Heart left ventricle (tissue), 16 donors: Measurements from ENCODE around the gene USP13. TPM values are rescaled to one million over a fixed set of nuclear protein-coding genes. Genes with fewer than 3 reads are reported as not detected.

Source experiments
- ATAC-seq, 4 donors: fragments of 200-7000 bp; cut with Tn5 transposase; one replicate each; pipeline ENCODE4 v1.9.1; 2020 to 2022; ENCODE audit warnings: moderate library complexity in 4 of 4, mild to moderate bottlenecking in 3 of 4, moderate number of reproducible peaks in 1 of 4
- DNase-seq, 5 donors: peaks; one replicate each; pipeline ENCODE4 v3.0.0-alpha.2; 2020
- H3K27ac ChIP-seq, 12 donors: fragments of 200-600 bp; sonication (generic) in 4 of 12; one replicate each; pipeline versions ENCODE4 v1.5.0 to v1.8.0; 2016 to 2022; ENCODE audit warnings: mild to moderate bottlenecking in 2 of 12
- H3K27me3 ChIP-seq, 9 donors: fragments of 200-600 bp; sonication (generic) in 2 of 9; one replicate each; pipeline versions ENCODE4 v1.5.1 to v1.8.0; 2016 to 2022; ENCODE audit warnings: mild to moderate bottlenecking in 3 of 9
- H3K36me3 ChIP-seq, 9 donors: fragments of 200-600 bp; sonication (generic) in 2 of 9; one replicate each; pipeline versions ENCODE4 v1.5.0 to v1.8.0; 2018 to 2022; ENCODE audit warnings: mild to moderate bottlenecking in 2 of 9
- H3K4me1 ChIP-seq, 12 donors: fragments of 200-600 bp; sonication (generic) in 4 of 12; one replicate each; pipeline versions ENCODE4 v1.5.0 to v1.8.0; 2016 to 2022; ENCODE audit warnings: mild to moderate bottlenecking in 3 of 12
- H3K4me3 ChIP-seq, 12 donors: fragments of 200-600 bp; sonication (generic) in 4 of 12; one replicate each; pipeline versions ENCODE4 v1.5.0 to v1.8.0; 2017 to 2022; ENCODE audit warnings: mild to moderate bottlenecking in 9 of 12, moderate library complexity in 4 of 12
- H3K9me3 ChIP-seq, 12 donors: fragments of 200-600 bp; sonication (generic) in 4 of 12; one replicate each; pipeline versions ENCODE4 v1.5.0 to v1.8.0; 2016 to 2022; ENCODE audit warnings: mild to moderate bottlenecking in 1 of 12
- CTCF ChIP-seq, 12 donors: fragments of 200-600 bp; sonication (generic) in 4 of 12; IDR thresholded peaks; one replicate each; pipeline versions ENCODE4 v1.5.0 to v1.8.0; 2018 to 2022; ENCODE audit warnings: antibody characterized with exemption in 12 of 12, mild to moderate bottlenecking in 5 of 12
- POLR2A ChIP-seq, 2 donors: fragments of 450-650 bp; IDR thresholded peaks; one replicate each; pipeline ENCODE4 v1.6.1; 2017; ENCODE audit warnings: antibody characterized with exemption in 2 of 2, mild to moderate bottlenecking in 2 of 2, moderate library complexity in 2 of 2
- WGBS, 4 donors: extraction: QIAGEN DNeasy Blood & Tissue Kit in 2 of 4; methylation state at CpG; one replicate each; pipeline versions ENCODE4 v1.1.5 to v1.1.7; 2013 to 2018; 5-methylcytosine and 5-hydroxymethylcytosine counted together
- intact Hi-C, 10 donors: fragments of 100-400 bp; cut with DNase I; formaldehyde crosslinking; loops; one replicate each; pipeline versions ENCODE4 v1.11.1 to v1.14.2; 2022
- polyA plus RNA-seq, 2 donors: library from polyadenylated mRNA; stranded (reverse); fragments of 200-250 nt; gene quantifications; one replicate each; pipeline ENCODE4 v1.2.3, GENCODE V29; 2013
- total RNA-seq, 9 donors: library from RNA; depleted of rRNA in 2 of 9; stranded (reverse); fragments of >200 nt in 2 of 9; fragmentation: NEBNext Ultra II Directional in 3 of 9; extraction: Animal tissue kit (Norgen Biotek cat#: 25700) in 3 of 9; gene quantifications; one replicate each; pipeline versions ENCODE4 v1.1.0 to v1.2.4, GENCODE V29; 2016 to 2023
- donor health status: ischemic (EF 13 %, LVEDD 7.1; RV severe dilation, severe dysfunction).
- donor health status: healthy with polysubstance abuse.
- donor health status: DM: no; HTN: yes; CAD: no.
- donor health status: DM: no; HTN: no; CAD: no.
- donor health status: ischemic (EF 25% LVEDD 6.9; RV normal size, moderate dysfunction).
- donor health status: ischemic (EF 25% LVEDD 5.7; RV mildly dilated, moderate dysfunction).
- donor health status: healthy.
- donor health status: DM: yes; HTN: yes; CAD: no.
- donor health status: ischemic (EF 35%, LVEDD 5.7; RV mildly dilated, moderate dysfunction).
- donor health status: nonischemic (EF 11% LVEDD 7.7; RV severe dilation, severe dysfunction).
- donor health status: DM: yes; HTN: yes; CAD: no.
- donor health status: PGD.
- donor health status: ischemic (EF 29% LVEDD 5.4; RV normal size, mild dysfunction).
- donor health status: nonischemic (EF 23%, LVEDD 6.1; RV moderate dilation, normal function).

The USP13 gene
- total and polyA plus RNA-seq, 11 donors = 29.2 to 287 (median 137) TPM

GRCh38 chr3:179829401-179829800 lies 176.6 kb downstream of the USP13 start:
- no peak for TF ChIP-seq POLR2A (IDR thresholded peaks at IDR 0.05)
- no peak for TF ChIP-seq CTCF (IDR thresholded peaks at IDR 0.05)
- no peaks in the 10 kb centered on the region for H3K9me3 ChIP-seq
- H3K36me3 ChIP-seq = no peaks in the 10 kb centered on the region
- 44 to 51% (median 47%) methylated on average over 5 of the region's 5 CpGs for WGBS, 4 donors
- H3K27ac ChIP-seq = no peak overlapping the region
- H3K27me3 ChIP-seq = no peaks in the 10 kb centered on the region
- H3K4me3 ChIP-seq = no peak overlapping the region
- H3K4me1 ChIP-seq = peaks cover 0 to 9% (median 0%) of the 10 kb centered on the region in 12 donors
- intact Hi-C loops = loop anchor here in 2 of 10 donors (10.0 kb wide), 2 partner anchors 65 to 775 kb away; partner anchors contain the start of gene TTC14 (in 1 of the 2)
- DNase-seq = no peak
- no peak for ATAC-seq

- H3K9me3 ChIP-seq = no peaks in the 10 kb centered on the region
- no peak overlapping the region for H3K4me3 ChIP-seq
- no peaks in the 10 kb centered on the region for H3K36me3 ChIP-seq
- H3K27ac ChIP-seq = no peak overlapping the region
- DNase-seq = no peak
- H3K27me3 ChIP-seq = no peaks in the 10 kb centered on the region
- no peak for ATAC-seq
- TF ChIP-seq CTCF (IDR thresholded peaks at IDR 0.05) = no peak
- TF ChIP-seq POLR2A (IDR thresholded peaks at IDR 0.05) = no peak
- intact Hi-C loops = no loop called here
- H3K4me1 ChIP-seq = peaks cover 0 to 14% (median 0%) of the 10 kb centered on the region in 12 donors
- 90 to 95% (median 93%) methylated on average over 3 of the region's 3 CpGs for WGBS, 4 donors
Observed at GRCh38 chr3:179832333-179832854, 179.6 kb downstream of the USP13 start.

- intact Hi-C loops = no loop called here
- ATAC-seq (no peak), DNase-seq (no peak)
- H3K36me3 ChIP-seq = no peaks in the 10 kb centered on the region
- no peak overlapping the region for H3K27ac ChIP-seq
- no peak overlapping the region for H3K4me3 ChIP-seq
- TF ChIP-seq CTCF (IDR thresholded peaks at IDR 0.05) = no peak
- TF ChIP-seq POLR2A (IDR thresholded peaks at IDR 0.05) = no peak
- H3K9me3 ChIP-seq = no peaks in the 10 kb centered on the region
- H3K4me1 ChIP-seq = peaks cover 0 to 14% (median 0%) of the 10 kb centered on the region in 12 donors
- H3K27me3 ChIP-seq = no peaks in the 10 kb centered on the region
Observed at GRCh38 chr3:179833294-179833693, 180.5 kb downstream of the USP13 start.

- WGBS, 4 donors = 41 to 56% (median 47%) methylated on average over 2 of the region's 2 CpGs
- no peaks in the 10 kb centered on the region for H3K27me3 ChIP-seq
- peaks cover 0 to 14% (median 0%) of the 10 kb centered on the region in 12 donors for H3K4me1 ChIP-seq
- ATAC-seq (peak; percentile 47 to 77 (median 57)), DNase-seq (no peak)
- intact Hi-C loops = no loop called here
- no peak overlapping the region for H3K27ac ChIP-seq
- H3K9me3 ChIP-seq = no peaks in the 10 kb centered on the region
- no peak overlapping the region for H3K4me3 ChIP-seq
- H3K36me3 ChIP-seq = no peaks in the 10 kb centered on the region
- no peak for TF ChIP-seq CTCF (IDR thresholded peaks at IDR 0.05)
Observed at GRCh38 chr3:179837374-179837773, 184.5 kb downstream of the USP13 start.

Other genes with a start within 250 kb of the USP13 start
- 10 to 100 TPM in 8 of 9 donors, 1 to 10 TPM in 1; 7.2 to 75.1 (median 12.5) TPM for gene GNB4, start 201.6 kb upstream of the USP13 start, total RNA-seq
- 10 to 100 TPM in 1 of 2 donors, 1 to 10 TPM in 1; 6.1 to 15.3 TPM for gene GNB4, start 201.6 kb upstream of the USP13 start, polyA plus RNA-seq
- 10 to 100 TPM; 14.1 to 29.8 (median 19.8) TPM for gene ACTL6A, start 90.1 kb upstream of the USP13 start, total RNA-seq
- 10 to 100 TPM; 30.3 to 32.6 TPM for gene ACTL6A, start 90.1 kb upstream of the USP13 start, polyA plus RNA-seq
- gene MRPL47, start 48.4 kb upstream of the USP13 start, total RNA-seq = 10 to 100 TPM; 37.7 to 53.7 (median 51.9) TPM
- gene MRPL47, start 48.4 kb upstream of the USP13 start, polyA plus RNA-seq = 100 to 1,000 TPM in 1 of 2 donors, 10 to 100 TPM in 1; 78.9 to 123 TPM
- 100 to 1,000 TPM; 201 to 383 (median 337) TPM for gene NDUFB5, start 48.2 kb upstream of the USP13 start, total RNA-seq
- 100 to 1,000 TPM; 138 to 317 TPM for gene NDUFB5, start 48.2 kb upstream of the USP13 start, polyA plus RNA-seq